H1 (cell line): ENCODE measurements around the gene TM7SF3. TPM values are rescaled to one million over a fixed set of nuclear protein-coding genes. Genes with fewer than 3 reads are reported as not detected.

Source experiments
- CTCF ChIA-PET: fragments of 300-600 bp; sonication (Branson Sonifier 250); formaldehyde crosslinking; loops from one replicate; lab custom pipeline; 2021; ENCODE audit not compliant: partially characterized antibody; lab: Charles Lee
- POLR2A ChIA-PET: fragments of 300-600 bp; sonication (Branson Sonifier 250); formaldehyde crosslinking; loops from one replicate; lab custom pipeline; 2021; ENCODE audit warnings: inconsistent platforms; ENCODE audit not compliant: partially characterized antibody; lab: Charles Lee
- DNase-seq, 2 experiments: peaks; one replicate each; pipeline versions ENCODE4 v3.0.0 to v3.0.0-alpha.2; 2010 to 2022; ENCODE audit warnings: low spot score in 2 of 2, low read depth in 1 of 2, mixed read lengths in 1 of 2
- FAIRE-seq: peaks from 2 replicates; lab custom pipeline; 2011; peaks lifted over from hg19 to GRCh38; lab: Jason Lieb, UNC
- H2AFZ ChIP-seq: 2 replicates; pipeline ENCODE4 v1.8.1; 2012; ENCODE audit warnings: low read length, inconsistent platforms
- H2AK5ac ChIP-seq: 2 replicates; pipeline ENCODE4 v1.6.1; 2013; ENCODE audit warnings: low read depth, low read length
- H2BK120ac ChIP-seq: replicated peaks from 2 replicates; pipeline ENCODE3; 2013; ENCODE audit warnings: low read depth, low read length, inconsistent platforms
- H2BK12ac ChIP-seq: 2 replicates; pipeline ENCODE4 v1.6.1; 2013; ENCODE audit warnings: low read depth, low read length
- H2BK15ac ChIP-seq: 2 replicates; pipeline ENCODE4 v1.6.1; 2013; ENCODE audit warnings: low read length
- H2BK20ac ChIP-seq: 2 replicates; pipeline ENCODE4 v1.6.1; 2013; ENCODE audit warnings: low read length
- H2BK5ac ChIP-seq: 2 replicates; pipeline ENCODE4 v1.6.1; 2013; ENCODE audit warnings: low read depth, low read length
- H3K14ac ChIP-seq: 2 replicates; pipeline ENCODE4 v1.6.1; 2013; ENCODE audit warnings: inconsistent platforms; ENCODE audit not compliant: insufficient read length
- H3K18ac ChIP-seq: 2 replicates; pipeline ENCODE4 v1.6.1; 2013; ENCODE audit warnings: low read length; ENCODE audit errors: extremely low read depth
- H3K23ac ChIP-seq: 2 replicates; pipeline ENCODE4 v1.6.1; 2013; ENCODE audit warnings: inconsistent platforms; ENCODE audit not compliant: insufficient read length
- H3K23me2 ChIP-seq: 2 replicates; pipeline ENCODE4 v1.6.1; 2013; ENCODE audit warnings: low read depth, low read length
- H3K27ac ChIP-seq: 2 replicates; pipeline ENCODE4 v1.6.1; 2011; ENCODE audit warnings: low read depth, low read length, inconsistent platforms
- H3K27me3 ChIP-seq, 4 experiments: replicated peaks in 1 of 4; 1 replicate in 1 of 4; 2 replicates in 3 of 4; pipeline versions ENCODE4 v1.6.1 to v1.8.1; 2011 to 2013; ENCODE audit warnings: low read length in 3 of 4, mild to moderate bottlenecking in 3 of 4, inconsistent platforms in 2 of 4, mixed read lengths in 2 of 4, moderate library complexity in 1 of 4; ENCODE audit not compliant: control insufficient read depth in 3 of 4, insufficient read depth in 3 of 4; ENCODE audit errors: extremely low read depth in 1 of 4
- H3K36me3 ChIP-seq, 4 experiments: 2 replicates each; pipeline versions ENCODE4 v1.6.1 to v1.8.1; 2011 to 2013; ENCODE audit warnings: mild to moderate bottlenecking in 4 of 4, low read length in 3 of 4, moderate library complexity in 2 of 4, control low read depth in 1 of 4, inconsistent platforms in 1 of 4; ENCODE audit not compliant: insufficient read depth in 4 of 4, control insufficient read depth in 2 of 4
- H3K4ac ChIP-seq: replicated peaks from 2 replicates; pipeline ENCODE3; 2013; ENCODE audit warnings: low read length, low read depth, mixed read lengths, inconsistent platforms; ENCODE audit not compliant: insufficient read length
- H3K4me1 ChIP-seq, 4 experiments: replicated peaks in 1 of 4; 1 replicate in 1 of 4; 2 replicates in 3 of 4; pipeline versions ENCODE4 v1.6.1 to v1.8.1; 2011 to 2013; ENCODE audit warnings: low read length in 3 of 4, inconsistent platforms in 2 of 4, mixed read lengths in 1 of 4; ENCODE audit not compliant: insufficient read depth in 4 of 4, control insufficient read depth in 3 of 4
- H3K4me2 ChIP-seq, 2 experiments: 2 replicates each; pipeline versions ENCODE4 v1.6.1 to v1.8.1; 2011 to 2013; ENCODE audit warnings: low read depth in 2 of 2, low read length in 2 of 2, control low read depth in 1 of 2, inconsistent platforms in 1 of 2, mild to moderate bottlenecking in 1 of 2; ENCODE audit not compliant: insufficient read depth in 1 of 2
- H3K4me3 ChIP-seq, 4 experiments: fragments of 200-600, 300-600 bp in 1 of 4; sonication (generic), shearing (Covaris generic), sonication (Bioruptor Twin) in 1 of 4; 2 replicates each; pipeline versions ENCODE4 v1.5.1 to v1.8.1; 2011 to 2016; ENCODE audit warnings: low read length in 4 of 4, low read depth in 3 of 4, control low read depth in 2 of 4, inconsistent platforms in 2 of 4, mild to moderate bottlenecking in 2 of 4, mixed read lengths in 1 of 4, moderate library complexity in 1 of 4; ENCODE audit not compliant: insufficient read depth in 2 of 4; ENCODE audit errors: extremely low read depth in 1 of 4
- H3K56ac ChIP-seq: replicated peaks from 2 replicates; pipeline ENCODE3; 2013; ENCODE audit warnings: low read depth, mild to moderate bottlenecking, mixed read lengths, low read length, inconsistent platforms; ENCODE audit not compliant: insufficient read length
- H3K79me1 ChIP-seq: 2 replicates; pipeline ENCODE4 v1.6.1; 2013; ENCODE audit warnings: low read depth, low read length, control low read depth
- H3K79me2 ChIP-seq, 2 experiments: 2 replicates each; pipeline versions ENCODE4 v1.6.1 to v1.8.1; 2012 to 2013; ENCODE audit warnings: low read length in 2 of 2, mild to moderate bottlenecking in 2 of 2, inconsistent platforms in 1 of 2; ENCODE audit not compliant: insufficient read depth in 2 of 2, control insufficient read depth in 1 of 2
- H3K9ac ChIP-seq, 4 experiments: replicated peaks in 1 of 4; 1 replicate in 1 of 4; 2 replicates in 3 of 4; pipeline versions ENCODE4 v1.6.1 to v1.8.1; 2011 to 2013; ENCODE audit warnings: low read depth in 3 of 4, low read length in 3 of 4, control low read depth in 2 of 4, mild to moderate bottlenecking in 2 of 4, moderate library complexity in 2 of 4, inconsistent platforms in 1 of 4; ENCODE audit errors: extremely low read depth in 1 of 4
- H3K9me3 ChIP-seq, 2 experiments: 2 replicates each; pipeline versions ENCODE4 v1.6.1 to v1.8.1; 2012 to 2013; ENCODE audit warnings: mild to moderate bottlenecking in 2 of 2, moderate library complexity in 2 of 2, control low read depth in 1 of 2, inconsistent platforms in 1 of 2, low read depth in 1 of 2, low read length in 1 of 2, mixed read lengths in 1 of 2; ENCODE audit not compliant: insufficient read depth in 2 of 2
- H4K20me1 ChIP-seq, 2 experiments: replicated peaks in 1 of 2; 2 replicates each; pipeline versions ENCODE3 to v1.8.1; 2011 to 2013; ENCODE audit warnings: inconsistent platforms in 2 of 2, low read length in 2 of 2, mild to moderate bottlenecking in 1 of 2; ENCODE audit not compliant: insufficient read depth in 2 of 2, control insufficient read depth in 1 of 2
- H4K5ac ChIP-seq: 2 replicates; pipeline ENCODE4 v1.6.1; 2013; ENCODE audit warnings: low read length, low read depth, mixed read lengths, inconsistent platforms; ENCODE audit not compliant: insufficient read length
- H4K8ac ChIP-seq: 2 replicates; pipeline ENCODE4 v1.8.0; 2013; ENCODE audit warnings: mild to moderate bottlenecking, moderate library complexity, low read length, inconsistent platforms; ENCODE audit not compliant: insufficient read depth; ENCODE audit errors: extremely low read depth
- H4K91ac ChIP-seq: replicated peaks from 2 replicates; pipeline ENCODE3; 2013; ENCODE audit warnings: low read length, mixed read lengths, inconsistent platforms; ENCODE audit not compliant: insufficient read length
- ASH2L ChIP-seq: fragments of 200-600, 300-600 bp; sonication (generic); IDR thresholded peaks from one replicate; pipeline ENCODE4 v1.7.1; 2017; ENCODE audit warnings: low read length
- ATF3 ChIP-seq: IDR thresholded peaks from 2 replicates; pipeline ENCODE4 v1.6.1; 2011; ENCODE audit warnings: low read depth, mild to moderate bottlenecking, low read length; ENCODE audit not compliant: insufficient read depth
- CBX8 ChIP-seq: fragments of 300-800, 300-1000 bp; sonication (generic); IDR thresholded peaks from 2 replicates; pipeline ENCODE4 v1.7.1; 2016; ENCODE audit warnings: low read depth, low read length, borderline replicate concordance
- CEBPB ChIP-seq: IDR thresholded peaks from 2 replicates; pipeline ENCODE4 v1.6.1; 2012; ENCODE audit warnings: low read depth, low read length
- CTCF ChIP-seq, 3 experiments: IDR thresholded peaks; 1 replicate in 2 of 3; 2 replicates in 1 of 3; pipeline versions ENCODE4 v1.5.1 to v1.6.1; 2011; ENCODE audit warnings: low read length in 3 of 3, mild to moderate bottlenecking in 3 of 3, inconsistent platforms in 2 of 3, low read depth in 1 of 3, moderate library complexity in 1 of 3; ENCODE audit not compliant: insufficient read depth in 1 of 3; ENCODE audit errors: control extremely low read depth in 1 of 3
- E2F6 ChIP-seq: IDR thresholded peaks from 2 replicates; pipeline ENCODE4 v1.6.1; 2012; ENCODE audit warnings: inconsistent platforms
- EP300 ChIP-seq, 2 experiments: IDR thresholded peaks; 1 replicate in 1 of 2; 2 replicates in 1 of 2; pipeline ENCODE4 v1.6.1; 2011 to 2012; ENCODE audit warnings: low read depth in 2 of 2, low read length in 2 of 2, mild to moderate bottlenecking in 2 of 2, borderline replicate concordance in 1 of 2, inconsistent platforms in 1 of 2, moderate library complexity in 1 of 2
- HDAC6 ChIP-seq: IDR thresholded peaks from one replicate; pipeline ENCODE4 v1.7.1; 2012; ENCODE audit warnings: low read depth, mild to moderate bottlenecking, inconsistent platforms, low read length, moderate library complexity
- NRF1 ChIP-seq: IDR thresholded peaks from 2 replicates; pipeline ENCODE4 v1.6.1; 2011; ENCODE audit warnings: mild to moderate bottlenecking, low read depth, low read length, improper control_type of control experiment
- SP1 ChIP-seq: IDR thresholded peaks from 2 replicates; pipeline ENCODE4 v1.6.1; 2011; ENCODE audit warnings: low read depth, low read length
- WGBS, 2 experiments: shearing (Covaris generic) in 1 of 2; methylation state at CpG; one replicate each; pipeline versions ENCODE4 v1.1.6 to v1.1.7; 2013 to 2015; ENCODE audit warnings: low lambda C conversion rate in 2 of 2, mixed read lengths in 2 of 2, inconsistent platforms in 1 of 2, low coverage in 1 of 2, missing lambda C conversion rate in 1 of 2; ENCODE audit not compliant: insufficient replicate concordance in 2 of 2, insufficient coverage in 1 of 2, insufficient read length in 1 of 2; ENCODE audit errors: extremely low coverage in 1 of 2, missing lambda C conversion rate in 1 of 2; 5-methylcytosine and 5-hydroxymethylcytosine counted together
- polyA plus RNA-seq, 7 experiments: library from polyadenylated mRNA; depleted of rRNA in 3 of 7; stranded (reverse) in 5 of 7; unstranded in 2 of 7; fragments of >200 nt in 5 of 7; fragments of 200-250 nt in 2 of 7; gene quantifications; 1 replicate in 5 of 7; 2 replicates in 1 of 7; 4 replicates in 1 of 7; pipeline versions ENCODE4 v1.2.1 to v1.2.3, GENCODE V29; 2011 to 2013; ENCODE audit warnings: missing spikeins in 2 of 7, mixed read lengths in 2 of 7
- total RNA-seq: library from RNA; stranded (reverse); fragmentation: NEBNext Ultra II Directional; extraction: Animal tissue kit (Norgen Biotek cat#: 25700); gene quantifications from 2 replicates; pipeline ENCODE4 v1.2.1, GENCODE V29; 2021

The TM7SF3 gene
- total and polyA plus RNA-seq, 2 of the 8 experiments (the other 6 are each of a cell fraction or from before 2014, with no cell fraction given) = 57.9 to 77.2 TPM

- Histone ChIP-seq H3K18ac (no peak overlapping the region), H2BK120ac (no peak overlapping the region), H3K36me3 (no peaks in the 10 kb centered on the region), H4K8ac (no peak overlapping the region), H2AFZ (no peak overlapping the region), H2BK20ac (no peak overlapping the region), H3K79me2 (peaks cover 0 to 11% of the 10 kb centered on the region in 2 experiments; a peak in 2 of 4 replicates), H3K23ac (no peak overlapping the region), H3K27me3 (no peaks in the 10 kb centered on the region), H2BK12ac (no peak overlapping the region), H3K14ac (no peak overlapping the region), H3K27ac (no peak overlapping the region), H3K9me3 (no peaks in the 10 kb centered on the region), H3K23me2 (peaks cover 9% of the 10 kb centered on the region), H2BK15ac (no peak overlapping the region), H3K4ac (no peak overlapping the region), H3K9ac (no peak overlapping the region), H2BK5ac (no peak overlapping the region), H4K5ac (no peak overlapping the region), H3K56ac (no peak overlapping the region), H3K4me1 (peaks cover 0 to 9% (median 8%) of the 10 kb centered on the region in 4 experiments; a peak in 6 of 7 replicates), H3K4me2 (no peak overlapping the region), H3K4me3 (no peak overlapping the region), H4K91ac (no peak overlapping the region), H4K20me1 (no peaks in the 10 kb centered on the region), H3K79me1 (no peaks in the 10 kb centered on the region), H2AK5ac (no peak overlapping the region)
- 79% methylated on average over 1 of the region's 1 CpG; no CpG with 5 or more reads in 1 of the 2 experiments for WGBS, 2 experiments
- CTCF ChIA-PET = interaction anchor here (1.1 to 1.5 kb wide), 2 partner anchors 70 to 286 kb away, joined by 3 read pairs; no protein-coding TSS in a partner anchor
- DNase-seq = no peak
- POLR2A ChIA-PET = no interaction called here
- no peak for FAIRE-seq
- TF ChIP-seq E2F6 (no peak), CTCF (IDR thresholded peaks at IDR 0.05; ENCODE audit: control extremely low read depth in 1 of 3, insufficient read depth in 1 of 3, low read depth in 1 of 3, low read length in 3 of 3) (no peak), ATF3 (no peak), EP300 (IDR thresholded peaks at IDR 0.05; ENCODE audit: borderline replicate concordance in 1 of 2, low read depth in 2 of 2, low read length in 2 of 2) (no peak), CBX8 (no peak), NRF1 (no peak), ASH2L (no peak), HDAC6 (no peak), SP1 (no peak), CEBPB (no peak)
Observed at GRCh38 chr12:27018037-27018436, 3.9 kb upstream of the TM7SF3 start.
